H1 (cell line): Measurements from ENCODE around the gene CGRRF1. TPM values are rescaled to one million over a fixed set of nuclear protein-coding genes. Genes with fewer than 3 reads are reported as not detected.

Source experiments
- CTCF ChIA-PET: fragments of 300-600 bp; sonication (Branson Sonifier 250); formaldehyde crosslinking; loops from one replicate; lab custom pipeline; 2021; ENCODE audit not compliant: partially characterized antibody; lab: Charles Lee
- POLR2A ChIA-PET: fragments of 300-600 bp; sonication (Branson Sonifier 250); formaldehyde crosslinking; loops from one replicate; lab custom pipeline; 2021; ENCODE audit warnings: inconsistent platforms; ENCODE audit not compliant: partially characterized antibody; lab: Charles Lee
- DNase-seq, 2 experiments: peaks; one replicate each; pipeline versions ENCODE4 v3.0.0 to v3.0.0-alpha.2; 2010 to 2022; ENCODE audit warnings: low spot score in 2 of 2, low read depth in 1 of 2, mixed read lengths in 1 of 2
- FAIRE-seq: peaks from 2 replicates; lab custom pipeline; 2011; peaks lifted over from hg19 to GRCh38; lab: Jason Lieb, UNC
- H2AFZ ChIP-seq: 2 replicates; pipeline ENCODE4 v1.8.1; 2012; ENCODE audit warnings: low read length, inconsistent platforms
- H2AK5ac ChIP-seq: 2 replicates; pipeline ENCODE4 v1.6.1; 2013; ENCODE audit warnings: low read depth, low read length
- H2BK120ac ChIP-seq: replicated peaks from 2 replicates; pipeline ENCODE3; 2013; ENCODE audit warnings: low read depth, low read length, inconsistent platforms
- H2BK12ac ChIP-seq: 2 replicates; pipeline ENCODE4 v1.6.1; 2013; ENCODE audit warnings: low read depth, low read length
- H2BK15ac ChIP-seq: 2 replicates; pipeline ENCODE4 v1.6.1; 2013; ENCODE audit warnings: low read length
- H2BK20ac ChIP-seq: 2 replicates; pipeline ENCODE4 v1.6.1; 2013; ENCODE audit warnings: low read length
- H2BK5ac ChIP-seq: 2 replicates; pipeline ENCODE4 v1.6.1; 2013; ENCODE audit warnings: low read depth, low read length
- H3K14ac ChIP-seq: 2 replicates; pipeline ENCODE4 v1.6.1; 2013; ENCODE audit warnings: inconsistent platforms; ENCODE audit not compliant: insufficient read length
- H3K18ac ChIP-seq: 2 replicates; pipeline ENCODE4 v1.6.1; 2013; ENCODE audit warnings: low read length; ENCODE audit errors: extremely low read depth
- H3K23ac ChIP-seq: 2 replicates; pipeline ENCODE4 v1.6.1; 2013; ENCODE audit warnings: inconsistent platforms; ENCODE audit not compliant: insufficient read length
- H3K23me2 ChIP-seq: 2 replicates; pipeline ENCODE4 v1.6.1; 2013; ENCODE audit warnings: low read depth, low read length
- H3K27ac ChIP-seq: 2 replicates; pipeline ENCODE4 v1.6.1; 2011; ENCODE audit warnings: low read depth, low read length, inconsistent platforms
- H3K27me3 ChIP-seq, 4 experiments: replicated peaks in 1 of 4; 1 replicate in 1 of 4; 2 replicates in 3 of 4; pipeline versions ENCODE4 v1.6.1 to v1.8.1; 2011 to 2013; ENCODE audit warnings: low read length in 3 of 4, mild to moderate bottlenecking in 3 of 4, inconsistent platforms in 2 of 4, mixed read lengths in 2 of 4, moderate library complexity in 1 of 4; ENCODE audit not compliant: control insufficient read depth in 3 of 4, insufficient read depth in 3 of 4; ENCODE audit errors: extremely low read depth in 1 of 4
- H3K36me3 ChIP-seq, 4 experiments: 2 replicates each; pipeline versions ENCODE4 v1.6.1 to v1.8.1; 2011 to 2013; ENCODE audit warnings: mild to moderate bottlenecking in 4 of 4, low read length in 3 of 4, moderate library complexity in 2 of 4, control low read depth in 1 of 4, inconsistent platforms in 1 of 4; ENCODE audit not compliant: insufficient read depth in 4 of 4, control insufficient read depth in 2 of 4
- H3K4ac ChIP-seq: replicated peaks from 2 replicates; pipeline ENCODE3; 2013; ENCODE audit warnings: low read length, low read depth, mixed read lengths, inconsistent platforms; ENCODE audit not compliant: insufficient read length
- H3K4me1 ChIP-seq, 4 experiments: replicated peaks in 1 of 4; 1 replicate in 1 of 4; 2 replicates in 3 of 4; pipeline versions ENCODE4 v1.6.1 to v1.8.1; 2011 to 2013; ENCODE audit warnings: low read length in 3 of 4, inconsistent platforms in 2 of 4, mixed read lengths in 1 of 4; ENCODE audit not compliant: insufficient read depth in 4 of 4, control insufficient read depth in 3 of 4
- H3K4me2 ChIP-seq, 2 experiments: 2 replicates each; pipeline versions ENCODE4 v1.6.1 to v1.8.1; 2011 to 2013; ENCODE audit warnings: low read depth in 2 of 2, low read length in 2 of 2, control low read depth in 1 of 2, inconsistent platforms in 1 of 2, mild to moderate bottlenecking in 1 of 2; ENCODE audit not compliant: insufficient read depth in 1 of 2
- H3K4me3 ChIP-seq, 4 experiments: fragments of 200-600, 300-600 bp in 1 of 4; sonication (generic), shearing (Covaris generic), sonication (Bioruptor Twin) in 1 of 4; 2 replicates each; pipeline versions ENCODE4 v1.5.1 to v1.8.1; 2011 to 2016; ENCODE audit warnings: low read length in 4 of 4, low read depth in 3 of 4, control low read depth in 2 of 4, inconsistent platforms in 2 of 4, mild to moderate bottlenecking in 2 of 4, mixed read lengths in 1 of 4, moderate library complexity in 1 of 4; ENCODE audit not compliant: insufficient read depth in 2 of 4; ENCODE audit errors: extremely low read depth in 1 of 4
- H3K56ac ChIP-seq: replicated peaks from 2 replicates; pipeline ENCODE3; 2013; ENCODE audit warnings: low read depth, mild to moderate bottlenecking, mixed read lengths, low read length, inconsistent platforms; ENCODE audit not compliant: insufficient read length
- H3K79me1 ChIP-seq: 2 replicates; pipeline ENCODE4 v1.6.1; 2013; ENCODE audit warnings: low read depth, low read length, control low read depth
- H3K79me2 ChIP-seq, 2 experiments: 2 replicates each; pipeline versions ENCODE4 v1.6.1 to v1.8.1; 2012 to 2013; ENCODE audit warnings: low read length in 2 of 2, mild to moderate bottlenecking in 2 of 2, inconsistent platforms in 1 of 2; ENCODE audit not compliant: insufficient read depth in 2 of 2, control insufficient read depth in 1 of 2
- H3K9ac ChIP-seq, 4 experiments: replicated peaks in 1 of 4; 1 replicate in 1 of 4; 2 replicates in 3 of 4; pipeline versions ENCODE4 v1.6.1 to v1.8.1; 2011 to 2013; ENCODE audit warnings: low read depth in 3 of 4, low read length in 3 of 4, control low read depth in 2 of 4, mild to moderate bottlenecking in 2 of 4, moderate library complexity in 2 of 4, inconsistent platforms in 1 of 4; ENCODE audit errors: extremely low read depth in 1 of 4
- H3K9me3 ChIP-seq, 2 experiments: 2 replicates each; pipeline versions ENCODE4 v1.6.1 to v1.8.1; 2012 to 2013; ENCODE audit warnings: mild to moderate bottlenecking in 2 of 2, moderate library complexity in 2 of 2, control low read depth in 1 of 2, inconsistent platforms in 1 of 2, low read depth in 1 of 2, low read length in 1 of 2, mixed read lengths in 1 of 2; ENCODE audit not compliant: insufficient read depth in 2 of 2
- H4K20me1 ChIP-seq, 2 experiments: replicated peaks in 1 of 2; 2 replicates each; pipeline versions ENCODE3 to v1.8.1; 2011 to 2013; ENCODE audit warnings: inconsistent platforms in 2 of 2, low read length in 2 of 2, mild to moderate bottlenecking in 1 of 2; ENCODE audit not compliant: insufficient read depth in 2 of 2, control insufficient read depth in 1 of 2
- H4K5ac ChIP-seq: 2 replicates; pipeline ENCODE4 v1.6.1; 2013; ENCODE audit warnings: low read length, low read depth, mixed read lengths, inconsistent platforms; ENCODE audit not compliant: insufficient read length
- H4K8ac ChIP-seq: 2 replicates; pipeline ENCODE4 v1.8.0; 2013; ENCODE audit warnings: mild to moderate bottlenecking, moderate library complexity, low read length, inconsistent platforms; ENCODE audit not compliant: insufficient read depth; ENCODE audit errors: extremely low read depth
- H4K91ac ChIP-seq: replicated peaks from 2 replicates; pipeline ENCODE3; 2013; ENCODE audit warnings: low read length, mixed read lengths, inconsistent platforms; ENCODE audit not compliant: insufficient read length
- BCL11A ChIP-seq, 2 experiments: IDR thresholded peaks; one replicate each; pipeline ENCODE4 v1.6.1; 2011; ENCODE audit warnings: low read depth in 2 of 2, low read length in 2 of 2, mild to moderate bottlenecking in 2 of 2
- WGBS, 2 experiments: shearing (Covaris generic) in 1 of 2; methylation state at CpG; one replicate each; pipeline versions ENCODE4 v1.1.6 to v1.1.7; 2013 to 2015; ENCODE audit warnings: low lambda C conversion rate in 2 of 2, mixed read lengths in 2 of 2, inconsistent platforms in 1 of 2, low coverage in 1 of 2, missing lambda C conversion rate in 1 of 2; ENCODE audit not compliant: insufficient replicate concordance in 2 of 2, insufficient coverage in 1 of 2, insufficient read length in 1 of 2; ENCODE audit errors: extremely low coverage in 1 of 2, missing lambda C conversion rate in 1 of 2; 5-methylcytosine and 5-hydroxymethylcytosine counted together
- polyA plus RNA-seq, 7 experiments: library from polyadenylated mRNA; depleted of rRNA in 3 of 7; stranded (reverse) in 5 of 7; unstranded in 2 of 7; fragments of >200 nt in 5 of 7; fragments of 200-250 nt in 2 of 7; gene quantifications; 1 replicate in 5 of 7; 2 replicates in 1 of 7; 4 replicates in 1 of 7; pipeline versions ENCODE4 v1.2.1 to v1.2.3, GENCODE V29; 2011 to 2013; ENCODE audit warnings: missing spikeins in 2 of 7, mixed read lengths in 2 of 7
- total RNA-seq: library from RNA; stranded (reverse); fragmentation: NEBNext Ultra II Directional; extraction: Animal tissue kit (Norgen Biotek cat#: 25700); gene quantifications from 2 replicates; pipeline ENCODE4 v1.2.1, GENCODE V29; 2021

CGRRF1 gene
- total and polyA plus RNA-seq, 2 of the 8 experiments (the other 6 are each of a cell fraction or from before 2014, with no cell fraction given), result 7.4 to 20.2 TPM

GRCh38 chr14:54580933-54581332 is 71.2 kb downstream of the CGRRF1 start:
- ChIA-PET POLR2A (no interaction called here), CTCF (interaction anchor here (1.0 to 3.7 kb wide), 4 partner anchors 8 to 110 kb away, joined by 3 to 23 read pairs (median 8); no protein-coding TSS in a partner anchor)
- Histone ChIP-seq H2AFZ (no peak overlapping the region), H3K4me1 (no peaks in the 10 kb centered on the region), H2BK20ac (no peak overlapping the region), H3K27ac (no peak overlapping the region), H2BK5ac (no peak overlapping the region), H3K23ac (no peak overlapping the region), H3K79me1 (no peaks in the 10 kb centered on the region; the same call in 1 of the 2 replicates), H4K20me1 (peaks cover 0 to 3% of the 10 kb centered on the region in 2 experiments), H3K79me2 (peaks cover 0 to 8% of the 10 kb centered on the region in 2 experiments; a peak in 3 of 4 replicates), H3K9ac (no peak overlapping the region), H3K9me3 (no peaks in the 10 kb centered on the region), H3K14ac (no peak overlapping the region), H2BK12ac (no peak overlapping the region), H2BK15ac (no peak overlapping the region), H4K5ac (no peak overlapping the region), H3K56ac (no peak overlapping the region), H3K4me3 (no peak overlapping the region), H3K23me2 (no peaks in the 10 kb centered on the region), H3K27me3 (no peaks in the 10 kb centered on the region), H3K18ac (no peak overlapping the region), H2BK120ac (no peak overlapping the region), H4K8ac (no peak overlapping the region), H2AK5ac (no peak overlapping the region), H3K36me3 (no peaks in the 10 kb centered on the region), H3K4ac (no peak overlapping the region), H3K4me2 (no peak overlapping the region), H4K91ac (no peak overlapping the region)
- no peak for DNase-seq
- no peak for FAIRE-seq
- TF ChIP-seq BCL11A (IDR thresholded peaks at IDR 0.05; ENCODE audit: low read depth in 2 of 2, low read length in 2 of 2), result no peak
- WGBS, 2 experiments, result 96% methylated on average over 3 of the region's 3 CpGs; no CpG with 5 or more reads in 1 of the 2 experiments
